GM21526 (cell line): Measurements from ENCODE around the gene ZNF892.
"Not testable (repeated sequence)": the region's sequence is repeated elsewhere in the genome, so short reads cannot be mapped to it uniquely, and the experiment has no call there.

ENCODE experiments used
- ATAC-seq: cut with Tn5 transposase; IDR thresholded peaks from one replicate; pipeline ENCODE4 v1.9.1; 2021; ENCODE audit warnings: moderate library complexity; ENCODE audit not compliant: unreplicated experiment, low FRiP score

Gene ZNF892

GRCh38 chr2:95220449-95220848, 13.1 kb downstream of the ZNF892 start:
- ATAC-seq = no peak

GRCh38 chr2:95225658-95226057, 18.3 kb downstream of the ZNF892 start:
- ATAC-seq = no peak

DNA sequence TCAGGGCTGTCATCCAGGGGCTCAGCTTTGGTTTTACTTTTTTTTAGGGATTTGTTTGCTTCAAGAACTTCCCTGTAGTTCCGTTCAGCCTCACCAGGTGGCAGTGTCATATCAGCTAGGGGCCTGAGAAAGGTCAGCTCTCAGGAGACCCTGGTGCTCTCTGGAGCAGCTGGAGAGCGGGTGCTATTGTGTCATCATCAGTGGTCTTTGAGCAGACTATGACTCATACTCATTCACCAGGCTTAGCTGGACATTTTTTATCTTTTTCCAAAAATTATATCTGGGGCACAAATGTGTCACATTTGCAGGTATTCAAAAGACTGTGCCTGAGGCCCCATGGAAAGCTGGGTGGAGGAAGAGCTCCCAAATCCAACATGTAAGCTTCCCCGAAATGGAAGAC, 24.4 kb downstream of the ZNF892 start:
- ATAC-seq = no peak

GRCh38 chr2:95232232-95232631, 24.9 kb downstream of the ZNF892 start:
- no peak for ATAC-seq

DNA sequence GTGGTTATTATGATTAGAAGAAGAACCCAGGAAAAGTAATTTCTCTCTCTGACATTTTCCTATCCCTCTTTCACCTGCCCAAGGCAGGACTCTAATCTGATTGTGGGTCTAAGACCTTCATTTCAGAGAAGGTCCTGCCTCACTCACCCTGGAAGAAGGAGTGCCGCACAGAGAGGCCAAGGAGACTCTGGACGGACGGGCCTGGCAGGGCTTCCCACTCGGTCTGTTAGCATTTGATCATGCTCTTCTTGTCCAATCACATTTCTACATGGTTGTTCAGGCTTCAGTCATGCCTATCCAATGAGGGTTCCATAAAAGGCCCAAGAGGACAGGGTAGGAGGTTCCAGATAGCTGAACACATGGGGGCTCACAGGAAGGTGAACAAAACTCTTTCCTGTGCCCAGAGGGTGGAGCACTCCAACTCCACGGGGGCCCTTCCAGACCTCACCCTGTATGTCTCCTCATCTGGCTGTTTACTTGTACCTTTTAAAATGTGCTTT, 27.0 kb downstream of the ZNF892 start:
- no peak for ATAC-seq

GRCh38 chr2:95234816-95235215, 27.5 kb downstream of the ZNF892 start:
- no peak for ATAC-seq

DNA sequence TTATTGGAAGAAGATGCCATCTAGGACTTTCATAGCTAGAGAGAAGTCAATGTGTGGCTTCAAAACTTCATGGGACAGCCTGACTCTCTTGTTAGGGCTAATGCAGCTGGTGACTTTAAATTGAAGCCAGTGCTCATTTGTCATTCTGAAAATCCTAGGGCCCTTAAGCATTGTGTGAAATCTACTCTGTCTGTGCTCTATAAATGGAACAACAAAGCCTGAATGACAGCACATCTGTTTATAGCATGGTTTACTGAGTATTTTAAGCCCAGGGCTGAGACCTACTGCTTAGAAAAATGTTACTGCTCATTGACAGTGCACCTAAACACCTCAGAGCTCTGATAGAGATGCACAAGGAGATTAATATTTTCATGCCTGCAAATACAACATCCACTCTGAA, 30.8 kb downstream of the ZNF892 start:
- ATAC-seq = no peak

- no peak for ATAC-seq
Measured at GRCh38 chr2:95240091-95240490, 32.8 kb downstream of the ZNF892 start.

- no peak for ATAC-seq
Measured at GRCh38 chr2:95240556-95240955, 33.2 kb downstream of the ZNF892 start.

DNA sequence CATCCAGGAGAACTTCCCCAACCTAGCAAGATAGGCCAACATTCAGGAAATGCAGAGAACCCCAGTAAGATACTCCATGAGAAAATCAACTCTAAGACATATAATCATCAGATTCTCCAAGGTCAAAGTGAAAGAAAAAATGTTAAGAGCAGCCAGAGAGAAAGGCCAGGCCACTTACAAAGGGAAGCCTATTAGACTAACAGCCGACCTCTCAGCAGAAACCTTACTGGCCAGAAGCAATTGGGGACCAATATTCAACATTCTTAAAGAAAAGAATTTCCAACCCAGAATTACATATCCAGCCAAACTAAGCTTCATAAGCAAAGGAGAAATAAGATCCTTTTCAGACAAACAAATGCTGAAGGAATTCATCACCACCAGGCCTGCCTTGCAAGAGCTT, 34.8 kb downstream of the ZNF892 start:
- ATAC-seq = not testable (repeated sequence)
